K562 (cell line): Measurements from ENCODE around the gene GPRC5B. TPM values are rescaled to one million over a fixed set of nuclear protein-coding genes. Genes with fewer than 3 reads are reported as not detected.
A peak's percentile ranks its signal among the peaks of the same experiment; 100 is the strongest.

Source experiments
- ATF7 ChIP-seq: fragments of 450-650 bp; IDR thresholded peaks from 2 replicates; pipeline ENCODE4 v1.7.1; 2014; ENCODE audit warnings: mild to moderate bottlenecking, moderate library complexity
- CTCF ChIP-seq, 3 experiments: IDR thresholded peaks in 2 of 3; conservative IDR thresholded peaks in 1 of 3; 2 replicates each; pipeline ENCODE4 v1.5.1; 2011 to 2012; ENCODE audit warnings: low read length in 3 of 3, mild to moderate bottlenecking in 3 of 3, control low read depth in 2 of 3, improper control_type of control experiment in 1 of 3, inconsistent platforms in 1 of 3, low read depth in 1 of 3, mixed read lengths in 1 of 3, moderate library complexity in 1 of 3; ENCODE audit not compliant: insufficient read depth in 2 of 3
- HOXB6 ChIP-seq: fragments of 250-450 bp; sonication (Bioruptor Pico); IDR thresholded peaks from 2 replicates; pipeline ENCODE4 v1.5.1; 2022; ENCODE audit warnings: mild to moderate bottlenecking, borderline replicate concordance
- MNT ChIP-seq, 2 experiments: fragments of 450-650 bp; conservative IDR thresholded peaks; 2 replicates each; pipeline ENCODE4 v1.6.1; 2017; ENCODE audit warnings: mild to moderate bottlenecking in 2 of 2, moderate library complexity in 2 of 2
- NR2C1 ChIP-seq, 2 experiments: fragments of 450-650 bp; IDR thresholded peaks; 2 replicates each; pipeline ENCODE4 v1.6.1; 2017; ENCODE audit warnings: mild to moderate bottlenecking in 2 of 2, antibody characterized with exemption in 1 of 2, inconsistent platforms in 1 of 2, missing compliant biosample characterization in 1 of 2, missing genetic modification characterization in 1 of 2
- NR4A1 ChIP-seq, 2 experiments: fragments of 250-450 bp in 1 of 2; fragments of 450-650 bp in 1 of 2; sonication (Bioruptor Pico) in 1 of 2; IDR thresholded peaks; 2 replicates each; pipeline versions ENCODE4 v1.4.0 to v1.6.1; 2016 to 2020; ENCODE audit warnings: mild to moderate bottlenecking in 2 of 2, missing compliant biosample characterization in 1 of 2, missing genetic modification characterization in 1 of 2, moderate library complexity in 1 of 2
- RHOXF2B ChIP-seq: fragments of 250-450 bp; sonication (Bioruptor Pico); conservative IDR thresholded peaks from 2 replicates; pipeline ENCODE4 v1.5.1; 2021
- SMAD1 ChIP-seq: fragments of 150-350 bp; IDR thresholded peaks from 2 replicates; pipeline ENCODE4 v1.6.1; 2014; ENCODE audit warnings: low read length, low read depth; ENCODE audit not compliant: partially characterized antibody
- SRSF9 ChIP-seq: fragments of 200-400 bp; formaldehyde crosslinking; IDR thresholded peaks from 2 replicates; pipeline ENCODE4 v1.6.1; 2017; ENCODE audit warnings: low read depth, low read length, borderline replicate concordance
- VEZF1 ChIP-seq: fragments of 200-800 bp; sonication (Bioruptor generic); IDR thresholded peaks from 2 replicates; pipeline ENCODE4 v1.6.1; 2017; ENCODE audit warnings: missing genetic modification characterization, missing compliant biosample characterization
- ZHX1 ChIP-seq: fragments of 150-350 bp; conservative IDR thresholded peaks from 2 replicates; pipeline ENCODE4 v1.6.1; 2014; ENCODE audit warnings: low read length
- ZNF592 ChIP-seq: fragments of 450-650 bp; IDR thresholded peaks from 2 replicates; pipeline ENCODE4 v1.6.1; 2017; ENCODE audit warnings: antibody characterized with exemption, mild to moderate bottlenecking
- polyA plus RNA-seq, 8 experiments: library from polyadenylated mRNA; depleted of rRNA in 4 of 8; stranded (reverse) in 5 of 8; unstranded in 3 of 8; fragments of >200 nt; fragmentation: Nextera tagmentation in 2 of 8; fragmentation: Illumina TruSeq in 1 of 8; extraction: Ambion mirVana in 2 of 8; extraction: Trizol in 1 of 8; gene quantifications; 2 replicates each; pipeline versions ENCODE4 v1.2.1 to v1.2.3, GENCODE V29; 2011 to 2014; ENCODE audit warnings: inconsistent platforms in 1 of 8, missing spikeins in 1 of 8
- total RNA-seq, 7 experiments: library from RNA; depleted of rRNA in 6 of 7; stranded (reverse); fragments of >200 nt in 6 of 7; fragmentation: Illumina TruSeq in 2 of 7; extraction: Trizol in 2 of 7; gene quantifications; 2 replicates each; pipeline versions ENCODE4 v1.2.1 to v1.2.3, GENCODE V29; 2011 to 2021; ENCODE audit warnings: low replicate concordance in 1 of 7

Gene GPRC5B
- total and polyA plus RNA-seq, 9 of the 15 experiments (the other 6 are each of a cell fraction or from before 2014, with no cell fraction given) = 0.65 to 5.5 (median 1.3) TPM

GRCh38 chr16:19886073-19886941 lies 1.7 kb upstream of the GPRC5B start (continued):
- TF ChIP-seq SRSF9 (no peak), CTCF (IDR thresholded peaks at IDR 0.05 in 2 of 3, conservative IDR thresholded peaks at IDR 0.05 in 1 of 3; ENCODE audit: insufficient read depth in 2 of 3, low read depth in 1 of 3, low read length in 3 of 3) (peak; percentile 94 to 98 (median 98)), SMAD1 (no peak), NR4A1 (CRISPR knock-in tag; IDR thresholded peaks at IDR 0.05) (no peak), NR4A1 (tag; IDR thresholded peaks at IDR 0.05) (no peak), VEZF1 (no peak), ATF7 (0 out of 2 replicates have a peak, but pooled peaks have one; percentile 31), ZHX1 (no peak), NR2C1 (IDR thresholded peaks at IDR 0.05) (no peak), NR2C1 (tag; IDR thresholded peaks at IDR 0.05) (no peak), RHOXF2B (CRISPR knock-in tag) (no peak), MNT (conservative IDR thresholded peaks at IDR 0.05) (peak in 1 of 2 experiments; percentile 51; a peak in 1 of 4 replicates), HOXB6 (no peak), ZNF592 (no peak)
